Astrocyte (in vitro differentiated cells and primary cell): ENCODE data around the gene TSC22D1.

Source experiments
- EZH2 ChIP-seq: IDR thresholded peaks from 2 replicates; pipeline ENCODE4 v1.6.1; 2012; ENCODE audit warnings: mild to moderate bottlenecking, low read length, inconsistent platforms; ENCODE audit not compliant: insufficient read depth
- TF ChIP-seq, protein P1 (sequence below): IDR thresholded peaks from 2 replicates; pipeline ENCODE4 v1.5.1; 2011; ENCODE audit warnings: low read depth, mild to moderate bottlenecking, inconsistent platforms, low read length, moderate library complexity; ENCODE audit not compliant: insufficient read depth

- TF ChIP-seq EZH2: no peak
- TF ChIP-seq, protein P1, sequence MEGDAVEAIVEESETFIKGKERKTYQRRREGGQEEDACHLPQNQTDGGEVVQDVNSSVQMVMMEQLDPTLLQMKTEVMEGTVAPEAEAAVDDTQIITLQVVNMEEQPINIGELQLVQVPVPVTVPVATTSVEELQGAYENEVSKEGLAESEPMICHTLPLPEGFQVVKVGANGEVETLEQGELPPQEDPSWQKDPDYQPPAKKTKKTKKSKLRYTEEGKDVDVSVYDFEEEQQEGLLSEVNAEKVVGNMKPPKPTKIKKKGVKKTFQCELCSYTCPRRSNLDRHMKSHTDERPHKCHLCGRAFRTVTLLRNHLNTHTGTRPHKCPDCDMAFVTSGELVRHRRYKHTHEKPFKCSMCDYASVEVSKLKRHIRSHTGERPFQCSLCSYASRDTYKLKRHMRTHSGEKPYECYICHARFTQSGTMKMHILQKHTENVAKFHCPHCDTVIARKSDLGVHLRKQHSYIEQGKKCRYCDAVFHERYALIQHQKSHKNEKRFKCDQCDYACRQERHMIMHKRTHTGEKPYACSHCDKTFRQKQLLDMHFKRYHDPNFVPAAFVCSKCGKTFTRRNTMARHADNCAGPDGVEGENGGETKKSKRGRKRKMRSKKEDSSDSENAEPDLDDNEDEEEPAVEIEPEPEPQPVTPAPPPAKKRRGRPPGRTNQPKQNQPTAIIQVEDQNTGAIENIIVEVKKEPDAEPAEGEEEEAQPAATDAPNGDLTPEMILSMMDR: no peak
These were observed 189.1 kb downstream of the TSC22D1 start for GRCh38 chr13:44386913-44387556.
